GM19328 (cell line): ENCODE results near the gene UQCRC2.
"Not testable (repeated sequence)": the region's sequence is repeated elsewhere in the genome, so short reads cannot be mapped to it uniquely, and the experiment has no call there.

ENCODE experiments used
- ATAC-seq: cut with Tn5 transposase; IDR thresholded peaks from one replicate; pipeline ENCODE4 v1.9.1; 2021; ENCODE audit warnings: mild to moderate bottlenecking, moderate library complexity; ENCODE audit not compliant: unreplicated experiment

UQCRC2 gene

DNA sequence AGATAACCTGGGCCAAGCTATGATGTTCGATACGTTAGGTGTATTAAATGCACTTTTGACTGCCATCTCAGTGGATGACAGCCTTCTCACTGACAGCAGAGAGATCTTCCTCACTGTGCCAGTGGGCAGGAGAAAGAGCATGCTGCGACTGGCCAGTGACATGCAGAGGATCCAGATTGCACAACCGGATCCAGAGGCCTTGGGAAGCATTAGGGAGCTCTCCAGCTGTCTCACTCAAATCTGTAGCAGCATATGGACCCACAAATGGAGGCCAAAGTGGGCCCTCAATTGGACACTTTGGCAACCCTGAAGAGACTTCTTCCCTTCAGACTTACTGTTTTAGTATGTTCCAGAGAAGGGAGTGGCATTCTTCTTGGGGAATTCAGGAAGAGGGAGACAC lies 26.9 kb downstream of the UQCRC2 start:
- no peak for ATAC-seq

DNA sequence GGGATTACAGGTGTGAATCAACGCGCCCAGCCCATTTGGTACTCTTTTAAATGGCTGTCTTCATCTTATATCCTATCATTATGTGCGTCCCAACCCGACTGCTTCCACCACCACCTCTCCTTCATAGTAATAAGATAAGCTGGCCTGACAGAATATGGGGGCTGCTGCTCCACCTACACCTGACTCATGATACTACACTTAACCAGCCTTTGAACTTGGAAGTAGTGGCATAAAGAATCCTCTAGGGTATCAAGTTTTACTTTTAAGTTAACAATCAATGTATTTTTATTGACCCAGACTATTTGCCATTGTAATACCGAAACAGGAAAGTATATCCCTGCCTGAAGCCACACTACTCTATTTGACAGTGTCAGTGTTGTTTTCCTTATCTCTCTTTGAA lies 28.9 kb downstream of the UQCRC2 start:
- ATAC-seq = no peak

DNA sequence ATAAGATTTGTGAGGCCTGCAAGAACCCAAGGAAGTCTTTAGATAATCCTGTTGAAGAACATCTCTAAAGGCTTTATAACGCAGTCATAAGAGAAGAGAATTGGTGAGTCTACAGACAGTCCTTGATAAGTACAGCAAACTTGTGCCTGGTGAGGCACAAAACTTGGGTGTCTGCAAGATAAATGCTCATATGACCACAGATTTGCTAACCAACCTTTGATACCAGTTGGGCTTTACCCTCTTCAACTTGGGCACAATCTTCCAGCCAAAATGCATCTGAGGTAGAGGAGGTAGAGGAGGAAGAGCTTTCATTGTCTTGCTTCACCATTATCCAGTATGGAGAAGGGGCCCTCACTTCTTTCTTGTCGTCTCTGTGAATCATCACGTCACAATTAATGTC lies 30.9 kb downstream of the UQCRC2 start:
- no peak for ATAC-seq

DNA sequence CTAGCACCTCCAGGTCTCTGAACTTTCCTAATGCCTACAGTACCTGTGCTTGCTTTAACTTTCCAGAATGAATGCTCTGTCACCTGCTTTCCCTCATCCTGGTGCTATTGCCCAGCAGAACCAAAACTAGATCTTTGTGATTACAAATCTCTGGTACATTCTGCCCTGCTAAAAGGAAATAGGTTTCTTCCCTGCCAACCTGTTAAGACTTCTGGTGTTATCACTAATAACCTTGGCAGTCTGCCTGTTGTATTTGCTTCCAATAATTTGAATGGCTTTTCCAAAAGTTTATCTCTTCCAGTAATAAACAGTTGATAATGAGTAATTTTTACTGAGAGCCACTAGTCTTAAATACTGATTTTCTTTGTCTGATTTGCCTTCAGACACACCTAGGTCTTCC lies 32.4 kb downstream of the UQCRC2 start:
- no peak for ATAC-seq

DNA sequence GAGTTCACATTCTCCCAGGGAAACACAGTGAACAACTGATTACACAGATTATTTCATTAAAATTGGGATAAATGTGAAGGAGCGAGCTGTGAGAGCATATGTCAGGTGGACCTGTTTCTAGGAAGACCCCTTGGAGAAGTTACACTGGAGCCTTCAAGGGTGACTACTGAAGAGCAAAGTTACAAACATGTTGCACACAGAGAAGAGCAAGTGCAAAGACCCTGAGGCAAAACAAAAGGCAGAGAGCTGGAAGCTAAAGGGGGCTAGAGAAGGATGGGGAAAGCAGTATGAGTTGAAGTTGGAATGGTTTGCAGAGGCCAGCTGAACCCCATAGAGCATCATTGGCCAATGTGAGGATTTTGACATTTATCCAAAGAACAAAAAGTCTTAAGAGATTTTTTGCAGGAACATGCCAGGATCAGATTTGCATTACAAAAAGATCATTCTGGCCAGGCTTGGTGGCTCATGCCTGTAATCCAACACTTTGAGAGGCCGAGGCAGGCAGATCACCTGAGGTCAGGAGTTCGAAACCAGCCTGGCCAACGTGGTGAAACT lies 33.6 kb downstream of the UQCRC2 start:
- no peak for ATAC-seq

DNA sequence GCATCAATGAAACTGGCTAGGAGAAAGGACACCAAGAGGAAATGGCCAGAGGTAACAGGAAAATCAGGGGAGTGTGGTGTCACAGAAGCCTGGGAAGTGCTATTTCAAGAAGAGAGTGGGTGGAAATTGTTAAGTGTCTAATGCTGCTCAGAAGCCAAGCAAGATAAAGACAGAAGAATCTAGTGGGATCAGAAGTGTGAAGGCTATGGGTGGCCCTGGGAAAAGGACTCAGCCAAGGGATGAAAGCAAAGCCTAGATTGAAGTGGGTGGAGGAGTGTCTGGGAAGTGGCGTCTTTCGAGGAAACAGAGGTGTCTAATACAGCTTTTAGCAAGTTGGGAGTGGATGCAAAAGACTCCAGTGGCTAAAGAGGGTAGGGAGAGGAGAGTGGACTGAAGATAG lies 34.3 kb downstream of the UQCRC2 start:
- ATAC-seq = no peak

DNA sequence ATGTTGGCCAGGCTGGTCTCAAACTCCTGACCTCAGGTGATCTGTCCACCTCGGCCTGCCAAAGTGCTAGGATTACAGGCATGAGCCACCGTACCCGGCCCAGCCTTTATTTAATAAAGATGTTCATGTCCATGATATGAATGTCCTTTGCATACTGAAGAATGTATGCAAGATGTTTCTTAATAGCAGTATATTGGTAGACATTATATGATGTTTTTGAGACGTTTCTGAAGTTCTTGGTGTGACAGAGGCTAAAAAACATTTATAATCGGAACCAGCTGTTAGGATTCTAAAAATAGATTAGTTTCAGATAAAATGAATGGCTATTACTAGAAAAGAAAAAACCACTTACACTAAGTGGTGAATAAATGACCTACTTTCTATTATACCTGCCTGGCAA lies 36.0 kb downstream of the UQCRC2 start:
- ATAC-seq = no peak

DNA sequence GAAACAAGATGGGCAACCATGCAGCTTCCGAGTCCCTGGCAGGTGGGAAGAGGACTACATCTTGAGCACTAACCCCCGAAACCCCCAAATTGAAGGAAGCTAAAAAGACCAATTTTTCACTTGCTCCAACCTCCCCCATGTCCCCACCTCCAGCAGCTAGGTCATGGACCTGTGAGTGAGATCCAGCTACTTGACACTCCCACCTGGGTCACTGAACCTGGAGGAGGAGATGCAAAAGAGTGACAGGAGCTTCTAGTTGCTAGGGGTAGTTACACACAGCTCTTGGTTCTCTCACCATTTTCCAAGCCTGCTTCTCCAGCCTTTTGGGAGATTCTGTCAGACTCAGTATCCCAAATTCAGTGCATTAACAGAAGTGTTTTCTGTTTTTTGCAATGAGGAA lies 36.6 kb downstream of the UQCRC2 start:
- no peak for ATAC-seq

DNA sequence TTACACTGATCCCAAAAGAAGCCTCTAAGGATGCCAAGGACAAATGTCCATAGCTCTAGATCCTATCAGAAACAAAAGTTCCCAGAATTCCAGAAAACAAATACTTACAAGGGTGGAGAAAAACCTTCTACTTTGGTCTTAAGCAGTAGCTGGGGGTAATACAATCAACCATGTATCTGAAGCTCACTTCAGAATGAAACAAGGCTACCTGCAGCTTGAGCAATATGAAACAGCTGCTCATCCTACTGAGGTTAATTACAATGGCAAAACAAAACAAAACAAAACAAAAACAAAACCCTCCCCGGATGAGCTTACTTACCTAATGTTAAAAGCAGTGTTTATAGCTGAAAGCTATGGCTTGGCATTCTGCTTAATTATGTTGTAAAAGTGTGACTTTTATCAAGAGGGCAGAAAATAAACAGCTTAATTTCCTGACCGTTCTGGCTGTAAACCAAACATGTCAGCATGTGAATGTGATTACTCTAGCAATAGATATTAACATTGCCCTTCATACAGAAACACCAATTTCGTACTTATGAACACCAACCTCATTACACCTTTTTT lies 37.3 kb downstream of the UQCRC2 start:
- no peak for ATAC-seq

DNA sequence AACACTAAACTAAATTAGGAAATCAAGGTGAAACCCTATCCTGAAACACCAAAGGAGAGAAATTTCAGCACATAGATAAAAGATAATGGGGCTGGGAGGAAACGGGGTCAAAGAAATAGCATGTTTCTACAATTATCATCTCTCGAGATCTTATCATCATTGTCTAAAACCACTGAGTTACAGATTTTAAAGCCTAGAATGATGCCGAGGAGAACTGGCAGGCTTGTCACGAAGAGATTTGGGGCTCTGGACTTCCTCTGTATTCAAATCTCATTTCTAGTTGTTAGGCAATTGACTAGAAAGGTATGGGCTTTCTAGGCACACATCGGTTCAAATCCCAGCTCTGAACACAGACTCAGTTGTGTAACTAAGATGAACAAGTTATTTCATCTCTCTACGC lies 38.5 kb downstream of the UQCRC2 start:
- no peak for ATAC-seq

DNA sequence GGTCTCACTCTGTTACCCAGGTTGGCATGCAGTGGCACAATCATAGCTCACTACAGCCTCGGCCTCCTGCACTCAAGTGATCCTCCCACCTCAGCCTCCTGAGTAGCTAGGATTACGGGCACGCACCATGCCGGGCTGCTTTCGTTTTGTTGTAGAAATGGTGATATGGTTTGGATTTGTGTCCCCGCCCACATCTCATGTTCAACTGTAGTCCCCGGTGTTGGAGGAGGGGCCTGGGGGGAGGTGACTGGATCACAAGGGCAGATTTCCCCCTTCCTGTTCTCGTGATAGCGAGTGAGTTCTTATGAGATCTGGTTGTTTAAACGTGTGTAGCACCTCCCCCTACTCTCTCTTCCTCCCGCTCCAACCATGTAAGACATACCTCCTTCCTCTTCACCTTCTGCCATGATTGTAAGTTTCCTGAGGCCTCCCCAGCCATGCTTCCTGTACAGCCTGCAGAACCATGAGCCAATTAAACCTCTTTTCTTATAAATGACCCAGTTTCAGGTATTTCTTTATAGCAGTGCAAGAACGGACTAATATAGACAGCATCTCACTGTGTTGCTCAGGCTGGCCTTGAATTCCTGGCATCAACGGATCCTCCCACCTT lies 41.8 kb downstream of the UQCRC2 start:
- no peak for ATAC-seq

DNA sequence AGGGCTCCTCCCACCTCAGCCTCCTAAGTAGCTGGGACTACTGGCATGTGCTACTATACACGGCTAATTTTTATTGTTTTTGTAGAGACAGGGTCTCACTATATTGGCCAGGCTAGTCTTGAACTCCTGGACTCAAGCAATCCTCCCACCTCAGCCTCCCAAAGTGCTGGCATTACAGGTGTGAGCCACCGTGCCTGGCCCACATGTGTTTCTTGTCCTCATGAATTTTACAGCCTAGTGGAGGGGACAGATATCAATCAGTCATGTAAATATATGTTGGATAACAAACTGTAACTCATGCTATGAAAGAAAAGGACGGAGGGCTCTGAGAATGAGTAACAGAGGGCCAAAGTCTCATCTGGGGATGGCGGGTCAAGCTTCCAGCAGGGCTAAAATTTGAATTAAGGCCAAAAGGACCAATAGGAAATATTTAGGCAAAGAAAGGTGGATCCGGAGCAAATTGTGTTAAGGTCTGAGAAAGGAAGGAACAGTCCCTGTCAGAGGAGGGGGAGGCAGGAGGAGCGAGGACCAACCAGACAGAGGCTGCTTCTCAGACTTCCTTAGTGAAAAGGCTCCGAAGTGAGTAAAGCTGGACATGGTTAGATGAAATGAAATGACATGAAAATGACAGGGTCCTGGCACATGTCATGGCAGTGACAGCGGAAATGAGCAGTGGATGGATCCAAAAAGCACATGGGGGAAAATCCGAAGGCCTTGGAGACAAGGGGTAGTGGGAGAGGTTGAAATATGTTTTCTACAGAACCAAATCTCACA lies 43.9 kb downstream of the UQCRC2 start:
- ATAC-seq = no peak

DNA sequence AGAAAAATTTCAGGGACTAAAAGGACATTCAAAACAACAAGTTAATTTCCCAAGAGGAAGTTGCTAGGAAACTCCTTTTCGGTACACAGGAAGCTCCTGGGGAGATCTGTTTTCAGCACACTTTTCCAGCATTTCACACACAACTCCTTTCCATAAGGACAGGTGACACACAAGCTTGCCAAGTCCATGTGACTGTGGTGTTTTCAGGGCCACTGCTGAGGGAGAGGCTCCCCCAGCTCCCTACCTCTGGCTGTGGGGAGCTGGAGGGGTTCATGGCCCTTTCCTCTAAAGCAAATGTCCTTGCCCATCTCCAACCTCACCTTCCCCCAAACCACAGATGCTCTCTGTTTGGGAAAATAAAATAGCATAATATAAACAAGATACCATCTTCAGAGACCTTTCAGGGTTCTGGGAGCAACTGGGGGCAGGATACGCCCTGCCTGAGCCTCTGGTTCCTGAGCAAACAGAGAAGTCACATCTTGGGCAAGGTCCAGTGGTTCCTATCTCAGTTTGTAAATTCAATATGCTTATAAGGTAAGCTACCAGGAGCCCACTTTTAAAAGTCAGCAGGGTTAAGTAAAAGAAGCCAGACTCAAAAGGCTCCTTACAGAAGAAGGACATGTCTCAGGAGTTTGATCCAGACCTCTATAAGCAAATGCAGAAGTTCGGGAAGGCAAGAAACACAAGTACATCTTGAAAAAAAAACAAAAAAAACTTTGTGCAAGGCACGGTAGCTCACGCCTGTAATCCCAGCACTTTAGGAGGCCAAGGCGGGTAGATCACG lies 44.7 kb downstream of the UQCRC2 start:
- ATAC-seq = no peak

DNA sequence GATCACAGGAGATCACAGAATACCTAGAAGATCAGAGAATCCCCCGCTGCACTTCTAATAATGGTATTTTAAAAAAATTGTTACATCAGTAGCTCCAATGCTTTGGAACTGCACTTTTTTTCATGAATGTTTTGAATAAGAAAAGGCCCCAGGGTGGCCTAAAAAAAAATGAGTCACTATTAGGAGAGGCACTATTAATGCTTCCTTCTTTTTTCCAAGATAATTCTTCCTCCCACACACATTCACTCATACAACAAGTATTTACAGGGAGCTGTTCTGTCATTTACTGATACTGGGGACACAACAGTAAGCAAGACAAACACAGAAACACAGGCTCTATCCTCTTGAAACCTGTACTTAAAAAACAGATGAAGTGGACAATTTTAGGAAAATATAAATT lies 48.4 kb downstream of the UQCRC2 start:
- ATAC-seq = no peak

DNA sequence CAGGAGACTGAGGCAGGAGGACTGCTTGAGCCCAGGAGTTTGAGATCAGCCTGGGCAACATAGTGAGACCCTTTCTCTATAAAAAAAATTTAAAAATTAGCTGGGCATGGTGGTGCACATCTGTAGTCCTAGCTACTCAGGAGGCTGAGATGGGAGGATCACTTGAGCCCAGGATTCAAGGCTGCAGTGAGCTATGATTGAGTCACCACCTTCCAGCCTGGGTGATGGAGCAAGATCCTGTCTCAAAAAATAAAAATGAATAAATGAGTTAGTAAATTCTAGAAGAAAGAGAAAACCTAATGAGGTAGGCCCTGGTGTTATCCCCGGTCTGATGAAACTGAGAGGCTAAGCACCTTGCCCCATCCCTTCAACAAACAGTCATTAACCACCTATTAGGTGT lies 48.9 kb downstream of the UQCRC2 start:
- ATAC-seq = not testable (repeated sequence)

DNA sequence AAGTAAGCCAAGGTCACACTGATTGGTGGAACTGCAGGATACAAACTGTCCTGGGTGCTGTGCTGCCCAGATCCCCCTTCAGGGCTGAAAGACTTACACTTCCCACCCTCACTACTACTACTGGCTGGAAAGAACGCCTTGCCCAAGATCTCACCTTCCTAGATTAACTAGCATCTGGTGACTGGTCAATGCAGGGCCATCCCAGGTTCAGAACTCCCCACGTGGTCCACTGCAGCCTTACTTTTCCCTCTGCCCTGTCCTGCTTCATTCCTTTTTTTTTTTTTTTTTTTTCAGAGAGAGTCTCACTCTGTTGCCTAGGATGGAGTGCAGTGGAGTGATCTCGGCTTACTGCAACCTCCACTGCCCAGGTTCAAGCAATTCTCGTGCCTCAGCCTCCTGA lies 50.0 kb downstream of the UQCRC2 start:
- no peak for ATAC-seq

DNA sequence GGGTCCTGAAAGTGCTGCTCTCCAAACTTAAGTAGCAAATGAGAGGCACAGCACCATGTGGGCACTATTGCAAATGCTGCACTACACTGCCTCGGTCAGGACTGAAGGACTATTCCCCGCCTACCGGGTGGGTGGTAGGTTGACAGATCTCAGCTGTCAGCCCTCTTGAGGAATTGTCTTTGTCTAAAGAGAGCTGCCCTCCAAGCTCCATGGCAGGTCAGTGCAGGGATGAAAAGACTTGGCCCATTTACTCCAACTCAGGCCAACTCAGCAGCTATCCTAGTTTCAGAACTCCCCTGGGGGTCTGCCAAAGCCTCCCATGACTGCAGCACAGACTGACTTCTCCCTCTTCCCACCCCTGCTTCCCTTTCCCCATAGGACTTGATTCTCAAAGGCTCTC lies 51.2 kb downstream of the UQCRC2 start:
- ATAC-seq = no peak

DNA sequence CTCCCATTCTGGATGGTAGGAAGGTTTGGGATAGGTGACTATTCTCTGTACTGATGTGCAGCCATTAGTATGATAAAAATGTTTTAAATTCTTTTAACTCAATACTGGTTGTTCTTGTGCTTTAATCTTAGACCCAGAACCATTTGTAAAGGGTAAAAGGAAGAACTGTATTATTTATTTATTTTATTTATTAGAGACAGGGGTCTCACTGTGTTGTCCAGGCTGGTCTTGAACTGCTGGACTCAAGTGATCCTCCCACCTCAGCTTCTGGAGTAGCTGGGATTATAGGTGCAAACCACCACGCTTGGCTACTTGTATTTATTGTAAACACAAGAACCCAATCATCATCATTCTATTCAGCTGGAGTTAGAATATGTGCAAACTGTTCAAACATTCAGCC lies 52.6 kb downstream of the UQCRC2 start:
- ATAC-seq = no peak

DNA sequence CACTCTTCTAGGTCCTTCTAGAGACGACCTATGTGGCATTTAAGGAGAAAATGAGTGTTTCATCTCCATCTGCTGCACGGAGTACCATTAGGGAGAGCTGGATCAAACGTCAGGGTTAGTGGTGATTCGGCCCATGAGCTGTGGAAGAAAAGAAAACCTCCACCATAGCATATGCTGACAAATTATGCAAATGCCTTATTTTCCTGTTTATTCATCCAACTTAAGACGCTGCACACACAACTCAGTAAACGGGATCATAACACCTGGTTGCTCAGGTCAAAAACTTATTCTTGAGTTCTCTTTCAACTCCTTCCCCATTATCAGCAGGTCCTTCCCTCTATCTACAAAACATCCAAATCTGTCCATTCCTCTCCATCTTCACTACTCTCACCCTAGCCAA lies 53.5 kb downstream of the UQCRC2 start:
- ATAC-seq = no peak

DNA sequence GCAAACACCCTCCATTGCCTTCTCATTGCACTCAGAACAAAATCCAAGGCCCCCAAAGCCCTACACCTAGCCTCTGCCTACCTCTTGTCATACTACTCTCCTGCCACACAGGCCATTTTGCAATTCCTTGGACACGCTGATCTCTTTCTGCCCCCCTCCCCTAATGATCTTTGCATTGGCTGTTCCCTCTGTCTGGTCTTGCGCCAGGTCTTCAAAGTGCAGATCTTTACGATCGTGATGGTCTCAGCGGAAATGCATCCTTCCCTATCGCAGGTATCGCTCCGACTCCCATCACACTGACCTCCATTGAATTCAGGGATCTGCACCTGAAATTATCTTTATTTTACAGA lies 54.0 kb downstream of the UQCRC2 start:
- ATAC-seq = no peak

DNA sequence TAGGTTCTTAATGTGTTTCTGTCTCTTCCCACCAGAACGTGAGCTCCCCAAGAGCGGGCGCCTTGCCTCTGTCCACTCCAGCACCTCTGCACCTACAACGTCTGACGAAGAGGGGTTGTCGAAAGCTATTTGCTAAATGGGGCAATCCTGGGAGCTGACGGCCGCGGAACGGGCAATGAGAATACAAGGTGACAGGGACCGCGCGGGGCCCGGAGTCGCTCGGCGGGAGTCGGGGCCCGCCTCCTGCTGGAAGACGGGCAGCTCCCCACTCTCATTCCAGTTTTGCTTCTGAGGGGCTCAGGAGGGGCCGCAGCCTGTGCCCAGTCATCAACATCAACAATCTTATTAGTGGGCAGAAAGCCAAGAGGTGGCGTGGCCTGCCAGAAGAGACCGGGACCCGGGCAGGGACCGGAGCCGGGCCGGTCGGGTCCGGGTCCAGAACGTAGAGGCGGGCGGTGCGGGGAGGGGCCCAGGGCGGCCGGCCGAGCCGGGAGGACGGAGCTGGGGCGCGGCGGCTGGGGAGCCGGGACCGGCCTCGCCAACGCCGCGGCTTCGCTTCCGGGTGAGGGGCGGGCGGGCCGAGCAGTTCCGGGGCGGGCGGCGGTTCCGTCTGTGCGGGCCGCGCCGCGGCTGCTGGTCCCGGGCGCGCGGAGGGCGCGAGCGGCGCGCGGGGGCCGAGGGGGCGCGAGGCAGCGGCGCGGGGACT lies 54.5 kb downstream of the UQCRC2 start, which contains the start of gene MOSMO:
MOSMO (plus strand) TSS at position 603 of the 706 bp plus-strand sequence. CDS start 191 bp downstream, outside the sequence.
- ATAC-seq = no peak
